RKO (cell line): Measurements from ENCODE around the gene GABRB1.

ENCODE experiments used
- DNase-seq: peaks from one replicate; pipeline ENCODE4 v3.0.0-alpha.2; 2016; ENCODE audit warnings: low spot score

GABRB1 gene

DNA sequence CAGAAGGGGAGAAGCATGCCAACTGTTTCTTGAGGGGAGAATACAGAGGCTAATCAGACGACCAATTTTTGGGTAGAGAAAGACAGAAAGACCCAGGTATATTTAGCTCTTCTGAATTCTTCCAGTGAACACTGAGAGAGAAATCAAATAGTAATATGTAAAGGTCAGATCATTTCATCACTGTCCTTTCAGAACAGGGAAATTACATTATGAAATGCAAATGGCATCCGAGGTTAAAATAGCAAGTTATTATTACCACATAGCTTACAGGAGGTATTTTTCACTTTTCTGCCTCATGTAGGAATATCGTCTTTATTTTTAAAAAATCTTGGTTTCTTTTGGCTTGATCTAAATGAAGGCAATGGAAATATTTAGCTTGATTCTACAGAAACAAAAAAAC lies 18.0 kb downstream of the GABRB1 start:
- DNase-seq: no peak

DNA sequence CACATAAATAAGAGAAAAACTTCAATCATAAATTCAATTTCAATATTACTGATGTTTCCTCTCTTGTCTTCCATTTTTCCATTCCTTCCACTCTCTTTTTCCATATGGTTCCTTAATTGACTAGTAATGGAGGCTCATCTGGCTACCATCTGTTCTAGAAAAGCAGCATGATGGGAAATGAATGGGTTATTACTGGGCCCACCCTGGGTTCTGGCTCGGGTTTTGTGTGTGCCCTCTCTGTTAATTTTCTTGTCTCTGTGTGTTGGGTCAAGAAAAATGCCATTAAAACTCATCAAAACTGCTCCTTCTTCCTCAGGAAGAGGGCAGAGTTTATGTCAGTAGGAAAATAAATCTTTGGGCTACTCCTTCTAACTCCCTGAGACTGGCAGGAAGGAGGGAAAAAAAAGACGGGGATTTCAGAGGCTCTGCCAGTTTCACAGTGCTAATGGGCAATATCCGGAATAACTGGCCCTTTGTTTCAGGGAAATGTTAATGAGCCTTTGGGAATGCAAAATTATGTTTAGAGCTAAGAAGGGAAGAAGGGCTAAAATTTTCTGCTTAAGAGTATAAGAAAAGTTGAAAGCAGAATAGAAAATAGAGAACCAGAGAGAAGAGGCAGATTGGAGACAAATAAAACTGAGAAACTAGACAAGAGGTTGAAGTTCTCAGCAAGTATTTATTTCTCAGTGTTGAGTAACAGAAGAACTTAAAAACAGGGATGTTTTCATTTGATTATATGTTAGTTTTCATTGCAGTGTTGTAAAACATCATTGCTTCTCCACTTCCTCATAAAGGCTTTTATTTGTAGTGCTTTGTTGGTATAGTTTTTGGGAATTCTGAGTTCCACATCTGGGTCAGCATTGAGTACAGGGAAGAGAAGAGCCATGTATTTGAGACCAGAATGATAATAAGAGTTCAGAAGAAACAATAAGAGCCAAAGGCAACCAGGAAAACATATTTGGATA lies 19.7 kb downstream of the GABRB1 start:
- no peak for DNase-seq

DNA sequence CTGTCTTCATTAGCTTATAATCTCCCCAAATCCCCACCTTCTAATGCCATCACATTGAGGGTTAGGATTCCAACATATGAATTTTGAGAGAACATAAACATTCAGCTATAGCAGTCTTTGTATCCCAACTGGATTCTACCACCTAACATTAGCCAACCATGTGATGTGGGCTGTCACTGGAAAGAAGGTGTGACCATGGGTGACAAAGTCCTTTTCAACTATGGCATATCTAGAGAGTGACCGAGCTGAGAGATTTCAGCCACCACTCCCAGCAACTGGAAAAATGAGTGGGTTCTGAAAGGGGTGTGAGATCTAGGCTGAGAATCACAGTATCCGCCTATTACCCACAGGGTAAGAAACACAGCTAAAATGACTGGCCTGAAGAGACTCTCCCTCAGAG lies 22.1 kb downstream of the GABRB1 start:
- no peak for DNase-seq

DNA sequence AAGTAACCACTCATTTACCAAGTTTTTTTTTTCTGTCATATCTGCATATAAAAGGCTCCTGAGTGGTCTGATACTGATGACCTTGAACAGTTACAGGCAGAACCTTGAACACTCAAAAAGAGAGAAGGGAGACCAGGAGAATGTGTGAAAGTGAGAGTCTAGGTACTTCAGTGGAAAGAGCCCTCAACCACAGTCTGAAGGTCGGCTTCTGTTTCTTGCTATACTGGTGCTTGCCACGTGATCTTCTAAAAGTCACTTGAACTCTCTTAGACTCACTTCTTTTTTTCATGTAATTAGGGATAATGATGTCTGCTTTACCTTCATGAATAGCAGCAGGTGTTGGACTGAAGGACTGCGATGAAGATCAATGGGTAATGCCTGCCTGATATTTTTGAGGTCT lies 22.8 kb downstream of the GABRB1 start:
- DNase-seq: no peak

DNA sequence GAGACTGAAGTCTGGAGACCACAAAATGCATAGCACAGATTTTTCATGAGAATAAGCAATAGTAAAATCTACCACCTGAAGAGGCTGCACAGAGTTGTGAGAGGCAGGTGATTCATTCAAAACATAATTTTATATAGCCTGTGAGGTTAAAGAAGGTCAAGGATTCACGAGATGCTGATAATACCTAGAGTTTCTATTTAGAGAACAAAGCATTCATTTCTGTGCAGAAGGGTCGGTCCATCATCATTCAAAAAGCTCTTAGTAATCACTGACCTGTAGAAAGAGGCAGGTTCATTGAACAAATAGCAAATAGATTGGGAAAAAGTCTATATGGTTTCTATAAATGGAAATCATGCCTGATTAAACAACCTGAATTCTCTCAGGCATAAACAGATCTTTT lies 26.6 kb downstream of the GABRB1 start:
- DNase-seq: no peak

DNA sequence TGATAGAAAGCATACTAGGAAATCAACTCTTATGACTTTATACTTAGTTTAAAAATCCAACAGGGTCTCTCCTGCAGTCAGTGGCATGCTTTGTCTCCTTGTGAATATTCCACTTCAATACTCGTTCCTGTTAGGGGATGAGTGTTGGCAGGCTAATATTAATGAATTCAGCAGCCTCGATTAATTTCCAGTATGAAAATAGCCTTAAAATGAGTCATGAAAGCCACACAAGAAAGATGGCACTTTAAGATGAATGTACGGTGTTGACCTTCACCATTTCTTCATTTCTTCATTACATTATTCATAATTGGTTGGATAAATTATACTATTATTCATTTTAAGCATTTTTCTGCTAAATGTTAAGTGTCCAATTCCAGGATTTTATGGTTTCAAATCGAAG lies 29.2 kb downstream of the GABRB1 start:
- no peak for DNase-seq

DNA sequence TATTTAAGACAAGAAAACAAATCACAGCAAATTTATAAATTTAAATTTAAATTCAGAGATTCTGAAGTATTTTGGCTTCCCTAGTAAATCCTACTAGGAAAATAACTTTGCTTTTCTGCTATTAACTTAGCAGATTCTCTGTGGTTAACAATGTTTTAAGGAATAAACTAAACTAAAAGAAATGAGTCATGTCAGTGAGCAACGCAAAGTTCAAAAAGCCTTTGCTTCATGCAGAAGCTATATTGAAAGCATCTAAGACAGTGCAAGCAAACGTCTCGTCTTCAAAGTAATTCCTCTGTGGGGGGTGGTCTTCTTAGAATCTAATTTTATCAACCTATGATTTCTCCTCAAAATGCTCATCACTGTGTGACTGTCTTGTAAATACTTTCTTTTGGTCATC lies 30.1 kb downstream of the GABRB1 start:
- DNase-seq: no peak

DNA sequence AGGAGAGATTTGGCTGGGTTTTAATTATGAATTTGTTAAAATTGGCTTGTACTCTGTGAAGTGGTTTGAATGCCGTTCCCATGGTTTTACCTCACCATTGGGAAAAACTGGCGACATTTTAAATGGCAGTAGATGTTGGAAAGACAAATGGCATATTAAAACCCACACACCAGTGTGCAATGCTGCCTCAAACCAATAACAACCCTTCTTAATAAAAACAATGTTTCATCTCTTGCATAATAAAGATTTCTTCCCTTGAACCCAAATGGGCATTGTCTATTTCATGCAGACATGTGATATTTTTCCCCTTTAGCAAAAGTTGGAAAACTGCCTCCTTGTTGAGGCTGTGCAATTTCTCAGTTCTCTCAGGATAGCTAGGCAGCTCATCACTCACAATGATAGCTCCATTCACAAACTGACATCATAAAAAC lies 33.7 kb downstream of the GABRB1 start:
- no peak for DNase-seq

DNA sequence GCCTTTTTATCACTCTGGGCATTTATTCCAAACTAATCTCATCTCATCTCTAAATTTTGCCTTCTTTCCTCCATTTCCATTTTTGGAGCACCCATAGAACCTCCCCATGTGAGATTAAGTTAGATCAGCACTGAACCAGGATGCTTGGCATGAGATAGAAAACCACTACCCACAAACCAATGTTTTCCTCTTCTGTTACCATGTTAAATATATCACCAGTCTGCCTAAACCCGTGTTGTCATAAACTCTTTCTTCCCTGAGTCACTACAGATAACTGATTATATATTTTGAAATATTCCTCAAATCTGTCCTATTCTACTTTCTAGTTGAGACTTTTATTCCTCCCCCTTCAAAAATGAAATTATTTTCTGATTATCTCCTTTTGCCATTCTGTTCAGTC lies 37.6 kb downstream of the GABRB1 start:
- DNase-seq: no peak

DNA sequence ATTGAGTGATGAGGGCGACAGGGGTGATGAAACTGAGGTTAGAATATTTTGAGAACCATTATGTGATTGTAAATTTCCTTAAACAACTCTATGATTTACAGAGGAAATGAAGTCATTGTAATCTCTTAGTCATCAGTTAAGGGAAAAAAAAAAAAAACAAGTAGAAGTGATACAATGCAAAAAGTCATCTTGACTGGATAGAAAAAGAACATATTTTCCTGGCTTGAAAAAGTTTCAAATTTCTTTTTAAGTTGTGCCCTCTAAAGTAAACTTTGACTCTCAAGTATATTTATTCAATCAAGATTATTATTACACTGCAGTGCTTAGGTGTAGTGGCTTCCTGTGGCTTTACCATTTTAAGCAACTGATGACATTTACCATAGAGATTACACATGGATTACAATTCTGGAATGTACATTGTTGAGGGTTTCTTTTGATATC lies 40.6 kb downstream of the GABRB1 start:
- DNase-seq: peak; percentile 68

DNA sequence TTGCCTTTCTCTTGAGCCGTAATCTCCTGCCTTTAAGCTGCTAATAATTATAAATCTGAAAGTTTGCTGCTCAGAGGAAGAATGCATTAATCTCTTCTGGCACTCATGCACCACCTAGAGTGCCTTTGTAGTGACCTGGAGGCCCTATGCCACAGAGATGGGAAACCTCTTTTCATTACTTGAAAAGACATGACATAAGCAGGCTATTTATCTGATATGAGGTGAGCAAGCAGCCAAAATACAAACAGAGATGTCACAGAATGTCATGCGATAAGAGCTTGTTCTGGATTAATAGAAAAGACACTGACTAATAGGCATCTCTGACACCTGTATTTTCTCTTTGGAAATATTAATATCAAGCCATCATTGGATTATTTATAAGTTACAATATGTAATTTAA lies 42.3 kb downstream of the GABRB1 start:
- no peak for DNase-seq

DNA sequence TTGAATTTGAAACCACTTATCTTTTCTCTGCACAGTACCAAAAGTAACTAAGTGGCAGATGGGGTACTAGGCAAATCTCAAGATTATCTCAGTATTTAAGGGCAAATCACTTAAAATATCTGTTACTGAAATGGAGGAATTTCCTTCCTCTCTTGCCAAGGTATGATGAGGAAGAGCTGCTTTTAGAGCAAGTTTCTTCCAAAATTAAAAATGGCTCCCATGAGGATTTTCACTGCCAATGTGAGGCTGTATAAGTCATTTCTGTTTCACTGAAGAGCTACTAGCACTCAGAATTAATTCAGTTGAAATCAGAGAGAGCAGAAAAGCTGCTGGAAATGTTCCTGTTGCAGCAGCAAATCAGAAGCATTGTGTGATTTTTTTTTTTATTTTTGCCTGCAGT lies 43.4 kb downstream of the GABRB1 start:
- no peak for DNase-seq

DNA sequence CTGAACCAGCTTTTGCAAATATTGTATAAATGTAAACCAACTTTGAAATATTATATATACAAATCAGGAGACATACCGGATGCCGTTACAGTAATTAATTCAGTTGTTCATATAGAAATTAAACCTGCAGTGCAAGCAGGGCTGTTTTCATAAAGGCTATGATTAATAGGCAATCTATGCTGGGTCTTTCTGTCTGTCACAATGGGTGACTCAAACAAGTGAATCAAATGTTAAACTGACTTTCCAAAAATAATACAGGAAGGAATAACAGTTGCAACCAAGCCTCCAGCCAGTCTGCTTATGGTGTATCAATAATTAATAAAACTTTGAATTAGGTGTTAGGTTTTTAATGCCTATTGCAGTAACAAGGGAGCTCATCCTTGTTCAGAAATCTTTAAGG lies 43.9 kb downstream of the GABRB1 start:
- peak; percentile 45 for DNase-seq

DNA sequence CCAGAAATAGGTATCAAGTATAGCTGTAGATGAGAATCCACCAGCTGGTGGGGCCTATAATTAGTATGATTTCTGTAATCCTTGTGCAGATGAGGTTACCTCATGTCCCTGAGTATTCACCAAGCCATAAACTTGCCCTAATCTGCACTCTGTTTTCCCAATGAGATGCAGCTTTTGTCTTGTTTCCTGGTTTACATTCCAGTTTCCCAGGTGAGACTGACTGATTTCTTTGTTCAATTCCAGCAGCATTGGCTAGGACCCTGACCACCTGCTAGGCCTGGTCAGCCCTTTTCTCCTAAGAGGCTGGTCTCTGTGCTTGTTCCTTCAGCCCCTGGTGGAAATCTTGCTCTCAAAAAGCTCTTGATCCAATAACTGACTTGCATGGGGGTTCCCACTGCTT lies 44.6 kb downstream of the GABRB1 start:
- no peak for DNase-seq

DNA sequence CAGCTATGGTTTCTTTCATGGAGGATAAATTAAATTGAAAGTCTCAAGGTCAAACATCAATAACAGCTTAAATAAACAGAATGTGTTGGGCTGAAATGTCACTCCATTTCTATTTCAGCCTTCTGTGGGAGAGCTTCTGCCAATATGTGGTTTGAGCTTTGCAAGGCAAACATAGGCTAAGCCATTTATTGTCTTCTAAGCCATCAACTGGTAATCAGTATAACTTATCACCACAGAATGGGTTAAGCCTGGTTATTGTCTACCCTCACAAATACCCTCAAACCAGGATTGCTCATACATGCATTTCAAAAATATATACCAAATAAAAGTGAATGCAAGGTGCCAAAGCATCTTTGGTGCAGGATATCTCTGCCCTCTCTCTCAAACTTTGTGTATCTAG lies 52.7 kb downstream of the GABRB1 start:
- DNase-seq: no peak

DNA sequence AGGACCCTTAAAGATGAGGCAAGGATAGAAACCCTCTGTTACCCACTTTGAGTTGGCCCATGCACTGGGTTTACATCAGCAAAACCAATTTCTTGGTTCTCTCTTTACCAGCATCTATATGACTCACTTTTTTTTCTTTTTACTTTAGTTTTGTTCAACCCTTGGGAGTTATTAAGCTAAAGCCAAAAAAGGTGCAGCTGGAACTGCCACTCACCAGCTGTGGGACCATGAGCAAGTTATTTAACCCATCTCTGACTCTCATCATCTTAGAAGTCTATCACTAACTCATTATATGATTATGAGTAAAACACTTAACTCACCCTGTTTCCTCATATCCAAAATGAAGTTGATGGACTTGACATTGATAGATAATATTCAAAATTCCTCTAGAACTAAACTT lies 53.4 kb downstream of the GABRB1 start:
- DNase-seq: no peak

DNA sequence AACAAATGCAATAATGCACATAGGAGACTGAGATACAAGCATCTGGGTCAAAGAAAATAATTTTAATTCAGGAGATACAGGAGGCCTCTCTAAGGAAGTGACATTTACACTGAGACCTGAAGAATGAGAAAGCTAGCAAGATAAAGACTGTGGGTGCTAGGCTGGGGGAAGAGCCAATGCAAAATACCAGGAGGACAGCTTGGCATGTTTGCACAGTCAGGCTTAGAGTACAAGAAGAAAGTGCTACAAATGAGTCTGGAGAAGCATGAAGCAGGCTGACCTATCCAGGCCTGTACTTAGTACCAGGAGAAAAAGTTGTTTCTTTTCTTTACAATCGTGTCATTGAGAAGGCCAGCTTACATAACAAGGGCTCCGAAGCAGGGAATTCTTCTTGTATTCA lies 56.9 kb downstream of the GABRB1 start:
- DNase-seq: no peak

DNA sequence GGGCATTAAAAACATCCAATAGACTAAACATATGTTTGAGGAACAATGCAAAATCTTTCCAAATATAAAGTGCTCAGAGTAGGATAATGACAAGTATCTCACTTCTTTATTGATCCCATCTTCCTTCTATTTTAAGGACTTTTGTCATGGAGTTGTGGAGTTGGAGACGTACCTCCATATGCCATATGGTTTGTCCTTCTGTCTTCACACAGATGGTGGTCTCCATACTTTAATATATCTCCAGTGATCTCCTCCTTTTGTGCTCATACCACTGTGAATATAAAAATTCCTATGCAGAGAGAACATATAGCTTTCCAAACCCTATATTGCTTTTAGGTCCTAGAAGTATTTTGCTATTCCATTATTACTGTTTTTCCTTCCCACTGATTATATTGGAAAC lies 64.5 kb downstream of the GABRB1 start:
- DNase-seq: no peak

DNA sequence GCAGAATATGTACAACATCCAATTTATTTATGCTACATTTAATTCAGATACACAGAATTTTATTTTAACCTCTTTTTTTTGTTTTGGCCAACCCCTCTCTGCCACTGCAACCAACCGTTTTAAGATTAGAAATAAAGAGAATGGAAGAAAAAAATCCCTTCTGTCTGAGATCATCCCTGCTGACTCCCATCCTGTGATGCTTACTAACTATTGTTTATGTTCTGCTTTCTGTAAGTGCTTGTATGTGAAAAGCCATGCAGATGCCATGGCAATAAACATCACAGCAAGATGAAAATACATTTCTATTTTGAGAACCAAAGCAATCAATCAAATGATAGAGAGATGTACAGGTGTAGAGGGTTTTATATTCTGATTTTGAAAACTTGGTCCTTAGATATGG lies 70.1 kb downstream of the GABRB1 start:
- DNase-seq: no peak

DNA sequence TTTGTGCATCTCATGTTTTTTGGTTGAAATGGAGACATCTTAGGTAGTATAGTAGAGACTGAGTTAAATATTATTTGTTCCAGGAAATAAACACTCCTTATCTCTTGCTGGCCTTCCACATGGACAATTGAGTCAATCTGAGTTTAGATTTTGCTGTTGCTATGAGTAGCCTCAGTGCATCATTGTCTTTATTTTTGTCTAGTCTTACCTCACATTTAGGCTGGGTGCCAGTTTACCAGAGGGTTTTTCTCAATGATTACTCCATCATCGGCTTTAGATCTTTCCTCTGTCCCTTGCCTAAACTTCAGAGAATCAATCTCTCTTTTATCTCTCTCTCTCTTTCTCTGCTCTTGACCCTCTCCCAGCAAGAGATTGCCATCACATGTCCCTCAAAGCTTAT lies 73.6 kb downstream of the GABRB1 start:
- DNase-seq: no peak

DNA sequence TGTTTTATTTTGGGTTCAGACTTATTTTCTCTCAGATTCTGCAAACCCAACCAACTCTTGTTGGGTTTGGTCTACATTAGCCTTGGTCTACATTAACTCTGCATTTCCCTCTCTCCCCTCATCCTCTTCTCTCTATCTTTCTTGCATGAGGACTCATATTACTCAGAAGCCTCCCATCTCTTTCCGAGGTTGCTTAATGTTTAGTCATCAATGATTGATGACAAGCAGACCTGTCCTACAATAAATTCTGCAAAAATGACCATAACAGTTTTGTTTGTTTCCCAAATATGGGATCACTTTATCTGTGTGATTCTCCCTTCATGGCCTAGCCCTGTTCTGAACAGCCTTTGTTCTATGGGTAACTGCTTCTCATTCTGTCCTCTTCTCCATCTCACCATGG lies 75.2 kb downstream of the GABRB1 start:
- DNase-seq: peak; percentile 7

DNA sequence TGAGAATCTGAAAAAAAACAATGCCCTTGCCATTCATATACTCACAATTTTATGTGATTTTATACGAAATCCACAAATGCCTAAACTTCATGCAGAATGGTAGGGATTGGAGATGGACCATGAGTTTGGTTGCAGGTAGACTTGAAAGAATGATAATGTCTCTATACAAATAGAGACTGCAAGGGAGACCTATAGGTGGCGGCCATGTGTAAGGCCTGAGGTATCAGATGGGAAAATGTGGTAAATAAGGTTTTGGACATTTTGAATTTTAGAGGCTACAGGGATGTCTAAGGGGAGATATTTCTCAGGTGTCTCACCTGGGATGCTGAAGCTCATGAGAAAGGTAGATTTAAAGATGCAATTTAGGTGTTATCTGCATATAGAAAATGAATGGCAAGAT lies 78.0 kb downstream of the GABRB1 start:
- no peak for DNase-seq

DNA sequence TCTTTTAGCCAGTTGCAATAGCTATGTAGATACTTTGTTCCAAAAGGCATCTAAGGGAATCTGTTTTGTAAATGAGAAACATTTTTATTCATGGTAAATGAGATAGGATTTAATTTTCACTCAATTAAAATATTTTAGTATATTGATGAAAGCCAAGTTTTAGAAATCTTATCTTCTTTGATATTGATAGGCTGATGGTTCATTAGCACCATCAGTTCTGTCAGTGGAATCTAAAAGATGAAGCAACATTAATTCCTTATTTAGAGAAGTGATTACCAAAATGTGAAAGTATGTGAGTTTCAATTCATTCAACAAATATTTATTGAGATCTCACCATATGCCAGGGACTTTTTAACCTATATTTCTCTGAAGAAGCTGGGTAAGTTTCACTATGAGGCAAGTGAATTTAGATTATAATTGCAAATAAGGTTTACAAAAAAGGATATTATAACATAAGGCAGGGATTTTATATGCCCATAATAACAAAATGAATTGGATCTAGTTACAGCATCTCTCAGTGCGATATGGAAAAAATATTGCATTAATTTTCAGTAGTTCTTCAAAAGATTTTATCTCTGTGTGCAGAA lies 79.3 kb downstream of the GABRB1 start:
- DNase-seq: no peak
